HUES48 (cell line): ENCODE data around the gene ASB2.

ENCODE experiments used
- H3K27ac ChIP-seq: one replicate; pipeline ENCODE4 v1.7.0; 2013; ENCODE audit warnings: low read depth, low read length, inconsistent platforms
- H3K27me3 ChIP-seq: 2 replicates; pipeline ENCODE4 v1.6.1; 2013; ENCODE audit warnings: mild to moderate bottlenecking, low read length; ENCODE audit not compliant: control insufficient read depth, insufficient read depth
- H3K36me3 ChIP-seq: 2 replicates; pipeline ENCODE4 v1.6.1; 2013; ENCODE audit warnings: low read length; ENCODE audit not compliant: control insufficient read depth, insufficient read depth
- H3K4me1 ChIP-seq: 2 replicates; pipeline ENCODE4 v1.6.1; 2013; ENCODE audit warnings: mild to moderate bottlenecking, low read length; ENCODE audit not compliant: control insufficient read depth, insufficient read depth
- H3K4me3 ChIP-seq: 2 replicates; pipeline ENCODE4 v1.5.1; 2013; ENCODE audit warnings: mild to moderate bottlenecking, low read depth, low read length
- H3K9ac ChIP-seq: 2 replicates; pipeline ENCODE4 v1.6.1; 2013; ENCODE audit warnings: mild to moderate bottlenecking, low read depth, low read length, moderate library complexity
- H3K9me3 ChIP-seq: 2 replicates; pipeline ENCODE4 v1.6.1; 2013; ENCODE audit warnings: low read length; ENCODE audit not compliant: control insufficient read depth, insufficient read depth

ASB2 gene

DNA sequence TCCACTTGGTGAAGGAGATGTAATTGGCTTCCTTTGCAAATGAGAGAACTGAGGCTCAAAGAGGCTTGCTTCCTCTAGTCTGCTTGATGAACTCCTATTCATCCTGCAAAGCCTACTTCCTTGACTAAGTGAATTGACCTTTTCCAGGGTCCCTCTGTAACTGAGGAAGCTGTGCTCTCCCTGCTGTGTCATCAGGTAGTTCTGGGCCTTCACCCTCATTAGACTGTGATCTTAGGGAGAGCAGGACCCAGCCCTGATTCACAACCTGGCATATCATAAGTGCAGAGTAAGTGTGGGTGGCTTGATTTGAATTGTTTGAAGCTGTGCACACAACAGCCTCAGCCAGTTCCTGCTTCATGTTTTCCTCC, 16.3 kb downstream of the ASB2 start:
- Histone ChIP-seq H3K27ac (peak overlapping the region; percentile 67), H3K4me1 (peaks cover 15% of the 10 kb centered on the region; the same call in 1 of the 2 replicates), H3K9ac (no peak overlapping the region), H3K4me3 (no peak overlapping the region), H3K27me3 (no peaks in the 10 kb centered on the region), H3K9me3 (no peaks in the 10 kb centered on the region), H3K36me3 (no peaks in the 10 kb centered on the region)

- Histone ChIP-seq H3K27ac (peak overlapping the region; percentile 67), H3K9ac (no peak overlapping the region), H3K4me3 (no peak overlapping the region), H3K36me3 (no peaks in the 10 kb centered on the region), H3K27me3 (no peaks in the 10 kb centered on the region), H3K4me1 (peaks cover 15% of the 10 kb centered on the region; the same call in 1 of the 2 replicates), H3K9me3 (no peaks in the 10 kb centered on the region)
These were observed 16.9 kb downstream of the ASB2 start for GRCh38 chr14:93959239-93960107.

GRCh38 chr14:93958567-93959238, 17.7 kb downstream of the ASB2 start:
- Histone ChIP-seq H3K4me1 (peaks cover 15% of the 10 kb centered on the region; the same call in 1 of the 2 replicates), H3K9ac (no peak overlapping the region), H3K9me3 (no peaks in the 10 kb centered on the region), H3K27ac (peak overlapping the region; percentile 67), H3K36me3 (no peaks in the 10 kb centered on the region), H3K4me3 (no peak overlapping the region), H3K27me3 (no peaks in the 10 kb centered on the region)

- H3K27me3 ChIP-seq = no peaks in the 10 kb centered on the region
- no peaks in the 10 kb centered on the region for H3K9me3 ChIP-seq
- H3K9ac ChIP-seq = no peak overlapping the region
- peaks cover 15% of the 10 kb centered on the region; the same call in 1 of the 2 replicates for H3K4me1 ChIP-seq
- H3K27ac ChIP-seq = no peak overlapping the region
- no peaks in the 10 kb centered on the region for H3K36me3 ChIP-seq
- no peak overlapping the region for H3K4me3 ChIP-seq
These were observed 18.4 kb downstream of the ASB2 start for GRCh38 chr14:93957751-93958566.

DNA sequence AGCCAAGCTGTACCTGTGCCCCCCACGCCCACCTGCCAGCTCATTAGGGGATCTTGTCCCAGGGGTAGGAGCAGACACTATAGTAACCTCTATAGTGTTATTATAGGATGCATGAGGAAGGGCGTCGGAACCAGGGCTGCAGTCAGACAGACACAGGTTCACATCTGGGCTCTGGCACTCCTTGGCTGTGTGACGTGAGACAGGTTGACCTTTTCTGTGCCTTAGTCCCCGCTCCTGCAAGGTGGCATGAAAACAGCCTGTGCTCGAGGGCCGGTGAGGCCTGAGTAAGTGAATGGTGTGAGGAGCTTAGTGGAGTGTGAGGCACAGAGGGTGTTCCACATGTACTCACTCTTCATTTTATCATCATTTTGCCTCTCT, 19.0 kb downstream of the ASB2 start:
- H3K27ac ChIP-seq = no peak overlapping the region
- H3K4me3 ChIP-seq = no peak overlapping the region
- H3K9ac ChIP-seq = no peak overlapping the region
- peaks cover 15% of the 10 kb centered on the region; the same call in 1 of the 2 replicates for H3K4me1 ChIP-seq
- H3K9me3 ChIP-seq = no peaks in the 10 kb centered on the region
- no peaks in the 10 kb centered on the region for H3K27me3 ChIP-seq
- H3K36me3 ChIP-seq = no peaks in the 10 kb centered on the region

- Histone ChIP-seq H3K9ac (no peak overlapping the region), H3K36me3 (no peaks in the 10 kb centered on the region), H3K4me1 (peaks cover 15% of the 10 kb centered on the region; the same call in 1 of the 2 replicates), H3K9me3 (no peaks in the 10 kb centered on the region), H3K4me3 (no peak overlapping the region), H3K27ac (no peak overlapping the region), H3K27me3 (no peaks in the 10 kb centered on the region)
These were observed 19.6 kb downstream of the ASB2 start for GRCh38 chr14:93956514-93957332.

DNA sequence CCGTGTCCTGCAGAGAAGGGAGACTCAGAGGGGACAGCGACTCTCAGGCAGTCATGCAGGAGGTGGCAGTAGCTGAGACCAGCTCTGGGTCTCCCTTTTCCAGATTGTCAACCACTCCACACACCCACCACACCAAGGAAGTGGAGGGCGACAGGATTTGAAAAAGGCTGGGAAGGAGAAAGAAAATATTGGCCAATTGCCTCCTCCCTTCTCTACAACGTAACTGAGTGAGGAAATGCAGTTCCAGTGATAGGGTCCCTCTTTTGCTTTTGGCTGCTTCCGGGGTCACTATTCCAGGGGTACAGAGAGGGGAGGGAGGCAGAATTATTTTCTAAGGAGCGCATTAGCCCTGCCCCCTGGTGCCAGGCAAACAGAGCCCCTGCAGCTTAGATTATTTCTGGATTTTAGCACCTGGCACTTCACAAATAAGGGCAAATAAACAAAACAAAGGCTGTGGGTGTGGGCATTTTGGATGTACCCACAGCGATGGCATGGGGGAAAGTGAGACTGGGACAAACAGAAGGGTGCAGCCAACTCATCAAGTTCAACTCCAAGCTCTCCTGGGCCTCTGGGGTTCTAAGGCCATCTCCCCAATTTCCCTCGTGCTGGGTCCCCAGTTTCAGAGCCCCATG, 20.4 kb downstream of the ASB2 start:
- Histone ChIP-seq H3K27ac (no peak overlapping the region), H3K36me3 (no peaks in the 10 kb centered on the region), H3K9me3 (no peaks in the 10 kb centered on the region), H3K4me1 (peaks cover 15% of the 10 kb centered on the region; the same call in 1 of the 2 replicates), H3K9ac (no peak overlapping the region), H3K27me3 (no peaks in the 10 kb centered on the region), H3K4me3 (no peak overlapping the region)

DNA sequence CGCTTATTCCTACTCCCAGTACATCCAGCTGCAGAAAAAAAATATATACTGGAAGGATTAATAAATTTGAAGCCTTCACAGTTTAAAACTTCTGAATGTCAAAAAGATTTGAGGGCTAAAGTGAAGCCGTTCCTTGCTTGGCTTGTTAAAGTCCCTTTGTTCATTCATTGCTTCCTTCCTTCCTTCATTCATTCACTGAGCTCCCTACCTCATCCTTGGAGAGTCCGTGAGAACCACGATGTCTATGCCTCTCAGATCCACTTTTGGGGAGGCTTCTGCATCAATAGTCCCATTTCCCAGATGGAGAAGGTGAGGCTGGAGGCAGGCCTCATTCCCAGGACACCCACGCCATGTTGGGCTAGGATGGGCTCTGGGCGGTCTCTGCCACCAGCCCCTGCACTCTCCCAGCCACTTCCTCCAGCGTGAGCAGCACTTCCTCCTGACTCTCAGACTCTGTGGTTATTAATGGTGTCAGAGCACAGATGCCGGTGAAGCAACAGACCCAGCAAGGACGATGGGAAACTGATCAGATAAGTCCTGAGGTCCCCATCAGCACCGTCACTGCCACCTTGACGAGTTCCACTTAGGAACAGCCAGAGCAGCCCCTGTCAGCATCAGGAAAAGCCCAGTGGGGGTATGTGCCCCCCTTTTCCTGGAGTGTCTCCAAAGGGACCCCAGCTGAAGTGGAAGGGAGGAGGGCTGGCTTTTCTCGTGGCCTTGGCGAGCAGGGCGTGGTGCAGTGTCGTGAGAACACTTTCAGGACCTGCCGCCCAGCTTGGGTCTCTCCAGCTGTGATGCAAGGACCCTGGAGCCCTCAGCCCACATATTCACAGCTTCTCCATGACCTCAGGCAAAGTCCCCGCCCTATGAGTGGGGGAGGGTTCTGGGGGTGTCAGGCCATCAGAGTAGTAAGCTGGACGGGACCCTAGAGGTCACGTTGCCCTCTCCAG, 21.2 kb downstream of the ASB2 start:
- Histone ChIP-seq H3K27ac (no peak overlapping the region), H3K4me3 (no peak overlapping the region), H3K9me3 (no peaks in the 10 kb centered on the region), H3K4me1 (peaks cover 15% of the 10 kb centered on the region; the same call in 1 of the 2 replicates), H3K9ac (no peak overlapping the region), H3K27me3 (no peaks in the 10 kb centered on the region), H3K36me3 (no peaks in the 10 kb centered on the region)

GRCh38 chr14:93954516-93954830, 21.9 kb downstream of the ASB2 start:
- Histone ChIP-seq H3K4me3 (no peak overlapping the region), H3K27ac (no peak overlapping the region), H3K9ac (no peak overlapping the region), H3K9me3 (no peaks in the 10 kb centered on the region), H3K36me3 (no peaks in the 10 kb centered on the region), H3K4me1 (peaks cover 14% of the 10 kb centered on the region; the same call in 1 of the 2 replicates), H3K27me3 (no peaks in the 10 kb centered on the region)
